H4 (cell line): Measurements from ENCODE around the gene KIF4A. TPM values are rescaled to one million over a fixed set of nuclear protein-coding genes. Genes with fewer than 3 reads are reported as not detected.
"Not testable (repeated sequence)": the region's sequence is repeated elsewhere in the genome, so short reads cannot be mapped to it uniquely, and the experiment has no call there.

ENCODE experiments used
- DNase-seq: peaks from one replicate; pipeline ENCODE4 v3.0.0-alpha.2; 2015; ENCODE audit warnings: low spot score
- total RNA-seq: library from RNA; depleted of rRNA; stranded (reverse); fragments of >200 nt; shearing (Covaris generic); gene quantifications from 2 replicates; pipeline ENCODE4 v1.2.3, GENCODE V29; 2014

The KIF4A gene
- total RNA-seq, 1 experiment from 2014 or later, result 37.5 TPM

GRCh38 chrX:70281951-70282350 is 8.0 kb upstream of the KIF4A start, which contains the start of gene RAB41:
RAB41 (plus strand) TSS chrX:70282172; CDS start chrX:70282218, 46 bp downstream.
- no peak for DNase-seq

- DNase-seq, result no peak
These were observed 624 bp upstream of the KIF4A start for GRCh38 chrX:70289168-70289792.

GRCh38 chrX:70292788-70293187 is 2.9 kb downstream of the KIF4A start:
- no peak for DNase-seq

GRCh38 chrX:70293621-70294020 is 3.7 kb downstream of the KIF4A start:
- DNase-seq, result no peak

GRCh38 chrX:70301716-70302115 is 11.8 kb downstream of the KIF4A start:
- DNase-seq, result no peak

GRCh38 chrX:70313503-70313902 is 23.6 kb downstream of the KIF4A start:
- no peak for DNase-seq

- no peak for DNase-seq
These were observed 32.9 kb downstream of the KIF4A start for GRCh38 chrX:70322784-70323183.

GRCh38 chrX:70323628-70324027 is 33.7 kb downstream of the KIF4A start:
- not testable (repeated sequence) for DNase-seq

- no peak for DNase-seq
These were observed 34.4 kb downstream of the KIF4A start for GRCh38 chrX:70324326-70324725.

- no peak for DNase-seq
These were observed 41.3 kb downstream of the KIF4A start for GRCh38 chrX:70331161-70331560.

- no peak for DNase-seq
These were observed 42.7 kb downstream of the KIF4A start for GRCh38 chrX:70332600-70332999.

- DNase-seq, result no peak
These were observed 46.9 kb downstream of the KIF4A start for GRCh38 chrX:70336767-70337166.

- DNase-seq, result no peak
These were observed 48.4 kb downstream of the KIF4A start for GRCh38 chrX:70338290-70338689.

GRCh38 chrX:70343435-70343834 is 53.5 kb downstream of the KIF4A start:
- no peak for DNase-seq

- no peak for DNase-seq
These were observed 56.6 kb downstream of the KIF4A start for GRCh38 chrX:70346418-70347070.

- not testable (repeated sequence) for DNase-seq
These were observed 58.9 kb downstream of the KIF4A start for GRCh38 chrX:70348825-70349224.

GRCh38 chrX:70349367-70350125 is 59.6 kb downstream of the KIF4A start:
- DNase-seq, result not testable (repeated sequence)

- DNase-seq, result no peak
These were observed 62.6 kb downstream of the KIF4A start for GRCh38 chrX:70352496-70352895.

- no peak for DNase-seq
These were observed 63.6 kb downstream of the KIF4A start for GRCh38 chrX:70353514-70353913.

GRCh38 chrX:70354716-70355115 is 64.8 kb downstream of the KIF4A start:
- no peak for DNase-seq

GRCh38 chrX:70359458-70359857 is 69.6 kb downstream of the KIF4A start:
- no peak for DNase-seq

GRCh38 chrX:70360366-70360765 is 70.5 kb downstream of the KIF4A start:
- DNase-seq, result no peak

- not testable (repeated sequence) for DNase-seq
These were observed 78.8 kb downstream of the KIF4A start for GRCh38 chrX:70368731-70369130.
